Nephron (organoid): ENCODE data around the gene ESRRA.

Source experiments
- H3K27ac Mint-ChIP-seq, 3 experiments: 2 replicates each; pipeline ENCODE4 v1.8.0; 2020; ENCODE audit warnings: mixed read lengths in 3 of 3, mild to moderate bottlenecking in 2 of 3, moderate library complexity in 1 of 3
- H3K27me3 Mint-ChIP-seq: 2 replicates; pipeline ENCODE4 v1.8.0; 2021; ENCODE audit warnings: low read depth, mild to moderate bottlenecking, moderate library complexity, mixed read lengths
- H3K36me3 Mint-ChIP-seq: 2 replicates; pipeline ENCODE4 v1.8.0; 2020; ENCODE audit warnings: low read depth, mixed read lengths
- H3K4me1 Mint-ChIP-seq: 2 replicates; pipeline ENCODE4 v1.8.0; 2020; ENCODE audit warnings: mixed read lengths
- H3K4me3 Mint-ChIP-seq, 3 experiments: 2 replicates each; pipeline ENCODE4 v1.8.0; 2020; ENCODE audit warnings: mild to moderate bottlenecking in 3 of 3, mixed read lengths in 3 of 3, moderate library complexity in 2 of 3
- H3K9me3 Mint-ChIP-seq: 2 replicates; pipeline ENCODE4 v1.8.0; 2020; ENCODE audit warnings: mixed read lengths
- CTCF ChIP-seq, 3 experiments: fragments of 200-600 bp; sonication (generic); IDR thresholded peaks; one replicate each; pipeline ENCODE4 v1.5.0; 2021; ENCODE audit warnings: antibody characterized with exemption in 3 of 3; ENCODE audit not compliant: unreplicated experiment in 3 of 3

ESRRA gene

GRCh38 chr11:64349025-64349387, 43.7 kb downstream of the ESRRA start:
- TF ChIP-seq CTCF (IDR thresholded peaks at IDR 0.05; ENCODE audit: unreplicated experiment in 3 of 3): no peak
- no peaks in the 10 kb centered on the region for H3K9me3 Mint-ChIP-seq
- peaks cover 8% of the 10 kb centered on the region for H3K27me3 Mint-ChIP-seq
- no peak overlapping the region for H3K27ac Mint-ChIP-seq
- peaks cover 5% of the 10 kb centered on the region for H3K4me1 Mint-ChIP-seq
- no peaks in the 10 kb centered on the region for H3K36me3 Mint-ChIP-seq
- no peak overlapping the region for H3K4me3 Mint-ChIP-seq

- no peaks in the 10 kb centered on the region for H3K9me3 Mint-ChIP-seq
- H3K4me3 Mint-ChIP-seq: no peak overlapping the region
- H3K36me3 Mint-ChIP-seq: no peaks in the 10 kb centered on the region
- H3K4me1 Mint-ChIP-seq: peaks cover 5% of the 10 kb centered on the region
- no peak overlapping the region for H3K27ac Mint-ChIP-seq
- H3K27me3 Mint-ChIP-seq: peaks cover 8% of the 10 kb centered on the region
- TF ChIP-seq CTCF (IDR thresholded peaks at IDR 0.05; ENCODE audit: unreplicated experiment in 3 of 3): no peak
These were observed 44.1 kb downstream of the ESRRA start for GRCh38 chr11:64349404-64349803.

- H3K36me3 Mint-ChIP-seq: no peaks in the 10 kb centered on the region
- no peak overlapping the region for H3K27ac Mint-ChIP-seq
- H3K9me3 Mint-ChIP-seq: no peaks in the 10 kb centered on the region
- H3K4me1 Mint-ChIP-seq: peaks cover 5% of the 10 kb centered on the region
- TF ChIP-seq CTCF (IDR thresholded peaks at IDR 0.05; ENCODE audit: unreplicated experiment in 3 of 3): no peak
- peak overlapping the region in 1 of 3 experiments; percentile 13 for H3K4me3 Mint-ChIP-seq
- H3K27me3 Mint-ChIP-seq: peaks cover 8% of the 10 kb centered on the region
These were observed 45.9 kb downstream of the ESRRA start for GRCh38 chr11:64351136-64351631.

GRCh38 chr11:64352099-64352994, 47.0 kb downstream of the ESRRA start:
- H3K4me1 Mint-ChIP-seq: peaks cover 11% of the 10 kb centered on the region
- no peak overlapping the region for H3K4me3 Mint-ChIP-seq
- peaks cover 8% of the 10 kb centered on the region for H3K27me3 Mint-ChIP-seq
- no peaks in the 10 kb centered on the region for H3K36me3 Mint-ChIP-seq
- no peak for TF ChIP-seq CTCF (IDR thresholded peaks at IDR 0.05; ENCODE audit: unreplicated experiment in 3 of 3)
- H3K9me3 Mint-ChIP-seq: no peaks in the 10 kb centered on the region
- no peak overlapping the region for H3K27ac Mint-ChIP-seq

- H3K4me3 Mint-ChIP-seq: no peak overlapping the region
- no peak for TF ChIP-seq CTCF (IDR thresholded peaks at IDR 0.05; ENCODE audit: unreplicated experiment in 3 of 3)
- H3K9me3 Mint-ChIP-seq: no peaks in the 10 kb centered on the region
- no peaks in the 10 kb centered on the region for H3K36me3 Mint-ChIP-seq
- peaks cover 8% of the 10 kb centered on the region for H3K27me3 Mint-ChIP-seq
- H3K27ac Mint-ChIP-seq: no peak overlapping the region
- peaks cover 11% of the 10 kb centered on the region for H3K4me1 Mint-ChIP-seq
These were observed 47.8 kb downstream of the ESRRA start for GRCh38 chr11:64352995-64353714.
